Progenitor cell of endocrine pancreas (in vitro differentiated cells): Measurements from ENCODE around the gene JAK1. TPM values are rescaled to one million over a fixed set of nuclear protein-coding genes. Genes with fewer than 3 reads are reported as not detected.
A peak's percentile ranks its signal among the peaks of the same experiment; 100 is the strongest.

Experiments used
- DNase-seq: peaks from one replicate; pipeline ENCODE4 v3.0.0; 2021; ENCODE audit warnings: low spot score; ENCODE audit not compliant: unreplicated experiment
- H3K27ac Mint-ChIP-seq: 2 replicates; pipeline ENCODE4 v1.8.0; 2021; ENCODE audit warnings: mild to moderate bottlenecking, moderate library complexity, mixed read lengths
- H3K27me3 Mint-ChIP-seq: 2 replicates; pipeline ENCODE4 v1.8.0; 2021; ENCODE audit warnings: mixed read lengths
- H3K36me3 Mint-ChIP-seq: 2 replicates; pipeline ENCODE4 v1.8.0; 2022; ENCODE audit warnings: mixed read lengths; ENCODE audit not compliant: insufficient read depth
- H3K4me1 Mint-ChIP-seq: 2 replicates; pipeline ENCODE4 v1.8.0; 2021; ENCODE audit warnings: low read depth, mixed read lengths
- H3K4me3 Mint-ChIP-seq: 2 replicates; pipeline ENCODE4 v1.8.0; 2021; ENCODE audit warnings: low read depth, mild to moderate bottlenecking, moderate library complexity, mixed read lengths
- H3K9me3 Mint-ChIP-seq: 2 replicates; pipeline ENCODE4 v1.8.0; 2021; ENCODE audit warnings: low read depth, mixed read lengths
- CTCF ChIP-seq: fragments of 200-600 bp; sonication (generic); IDR thresholded peaks from one replicate; pipeline ENCODE4 v1.5.0; 2021; ENCODE audit warnings: antibody characterized with exemption, mild to moderate bottlenecking; ENCODE audit not compliant: unreplicated experiment
- total RNA-seq: library from RNA; stranded (reverse); gene quantifications from 2 replicates; pipeline ENCODE4 v1.2.1, GENCODE V29; 2021

JAK1 gene
- total RNA-seq, 1 donor from 2014 or later: 32.5 TPM

- Mint-ChIP-seq H3K27me3 (no peaks in the 10 kb centered on the region), H3K9me3 (no peaks in the 10 kb centered on the region), H3K4me1 (peaks cover 4% of the 10 kb centered on the region), H3K36me3 (peaks cover 2% of the 10 kb centered on the region), H3K4me3 (no peak overlapping the region), H3K27ac (no peak overlapping the region)
- no peak for DNase-seq
- TF ChIP-seq CTCF: no peak
These were observed 78.6 kb downstream of the JAK1 start for GRCh38 chr1:64887689-64888217.

- H3K27ac Mint-ChIP-seq: peak overlapping the region; percentile 11
- no peak overlapping the region for H3K4me3 Mint-ChIP-seq
- H3K4me1 Mint-ChIP-seq: peaks cover 4% of the 10 kb centered on the region
- no peak for DNase-seq
- peaks cover 2% of the 10 kb centered on the region for H3K36me3 Mint-ChIP-seq
- H3K27me3 Mint-ChIP-seq: no peaks in the 10 kb centered on the region
- no peak for TF ChIP-seq CTCF
- no peaks in the 10 kb centered on the region for H3K9me3 Mint-ChIP-seq
These were observed 79.5 kb downstream of the JAK1 start for GRCh38 chr1:64886877-64887276.

- Mint-ChIP-seq H3K4me3 (no peak overlapping the region), H3K9me3 (no peaks in the 10 kb centered on the region), H3K36me3 (peaks cover 2% of the 10 kb centered on the region), H3K27me3 (no peaks in the 10 kb centered on the region), H3K4me1 (peaks cover 4% of the 10 kb centered on the region), H3K27ac (no peak overlapping the region)
- TF ChIP-seq CTCF: no peak
- no peak for DNase-seq
These were observed 80.7 kb downstream of the JAK1 start for GRCh38 chr1:64885648-64886047.

- no peak overlapping the region for H3K4me3 Mint-ChIP-seq
- H3K27me3 Mint-ChIP-seq: no peaks in the 10 kb centered on the region
- no peak overlapping the region for H3K27ac Mint-ChIP-seq
- H3K36me3 Mint-ChIP-seq: peaks cover 2% of the 10 kb centered on the region
- no peak for TF ChIP-seq CTCF
- DNase-seq: no peak
- H3K4me1 Mint-ChIP-seq: peaks cover 4% of the 10 kb centered on the region
- no peaks in the 10 kb centered on the region for H3K9me3 Mint-ChIP-seq
These were observed 81.9 kb downstream of the JAK1 start for GRCh38 chr1:64884261-64885040.

- DNase-seq: no peak
- no peak overlapping the region for H3K27ac Mint-ChIP-seq
- H3K4me3 Mint-ChIP-seq: no peak overlapping the region
- H3K27me3 Mint-ChIP-seq: no peaks in the 10 kb centered on the region
- H3K4me1 Mint-ChIP-seq: peaks cover 4% of the 10 kb centered on the region
- H3K9me3 Mint-ChIP-seq: no peaks in the 10 kb centered on the region
- no peak for TF ChIP-seq CTCF
- H3K36me3 Mint-ChIP-seq: peaks cover 2% of the 10 kb centered on the region
These were observed 83.6 kb downstream of the JAK1 start for GRCh38 chr1:64882574-64883255.
